Measurements from ENCODE around the gene REXO5.
"Not testable (repeated sequence)": the region's sequence is repeated elsewhere in the genome, so short reads cannot be mapped to it uniquely, and the experiment has no call there.

Gene REXO5

GRCh38 chr16:20853143-20853542 is 46.8 kb downstream of the REXO5 start:
- DNase-seq, result no peak

DNA sequence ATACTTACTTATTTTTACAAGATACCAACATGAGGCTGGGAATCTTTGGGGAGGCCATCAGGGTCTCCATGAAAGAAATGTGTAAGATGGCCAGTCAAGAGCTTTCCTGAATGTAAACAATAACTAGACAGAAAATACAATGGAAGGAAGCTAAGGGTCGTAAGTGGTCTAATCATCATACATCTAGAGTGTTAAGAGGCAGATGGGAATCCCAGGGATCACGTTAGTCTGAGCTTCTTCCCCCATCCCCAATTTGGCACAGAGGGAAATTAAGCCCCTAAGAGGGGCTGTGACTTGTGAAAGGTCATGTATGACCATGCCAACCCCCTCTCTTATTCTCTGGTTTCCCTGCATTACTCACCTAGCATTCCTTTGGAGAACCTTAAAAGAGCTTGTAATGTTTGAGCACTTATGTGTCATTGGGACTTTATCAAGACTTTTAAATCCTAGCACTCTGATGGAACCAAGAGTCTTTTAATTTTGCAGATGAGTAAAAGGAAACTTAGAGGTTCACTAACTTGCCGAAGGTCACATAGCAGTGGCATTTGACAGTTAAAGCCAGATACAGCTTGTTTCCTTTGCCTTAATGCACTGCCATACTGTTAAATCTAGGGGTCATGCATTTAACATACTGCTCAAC is 47.8 kb downstream of the REXO5 start:
- DNase-seq, result no peak

GRCh38 chr16:20854963-20855362 is 48.6 kb downstream of the REXO5 start:
- DNase-seq, result no peak

- DNase-seq, result no peak
Observed at GRCh38 chr16:20857281-20857680, 51.0 kb downstream of the REXO5 start.

- DNase-seq, result no peak
Observed at GRCh38 chr16:20859229-20859628, 52.9 kb downstream of the REXO5 start.

- no peak for DNase-seq
Observed at GRCh38 chr16:20859699-20860098, 53.4 kb downstream of the REXO5 start.

DNA sequence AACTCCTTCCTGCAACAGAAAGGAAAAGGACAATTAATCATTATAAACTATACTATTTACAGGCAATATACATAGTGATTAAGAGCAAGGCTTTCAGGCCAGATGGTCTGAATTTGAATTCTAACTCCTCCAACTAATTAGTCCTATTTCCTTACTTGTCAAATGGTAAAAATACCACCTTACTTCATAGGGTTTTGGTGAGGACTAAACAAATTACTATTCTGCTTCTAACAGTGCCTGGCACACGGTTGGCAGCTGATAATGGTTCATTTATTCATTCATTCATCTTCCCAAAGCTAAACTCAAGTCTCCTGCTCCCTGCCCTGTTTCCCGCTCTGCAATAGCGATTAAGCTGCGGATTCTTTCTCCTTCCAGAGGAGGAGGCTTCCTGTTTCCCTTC is 54.0 kb downstream of the REXO5 start:
- no peak for DNase-seq

DNA sequence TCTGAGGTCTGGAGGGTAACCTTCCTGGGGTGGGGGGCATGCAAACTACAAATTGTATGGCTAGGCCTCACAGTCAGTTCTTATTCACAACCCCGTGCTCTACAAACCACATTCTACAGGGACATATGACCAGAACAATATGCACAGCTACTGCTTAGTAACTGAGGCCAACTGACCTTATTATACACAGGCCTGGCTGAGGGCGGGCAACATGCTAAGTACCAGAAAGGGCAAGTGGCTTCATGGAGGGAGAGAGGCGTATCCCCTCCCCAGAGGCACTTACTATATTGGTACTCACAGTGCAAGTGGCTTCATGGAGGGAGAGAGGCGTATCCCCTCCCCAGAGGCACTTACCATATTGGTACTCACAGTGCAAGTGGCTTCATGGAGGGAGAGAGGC is 54.7 kb downstream of the REXO5 start:
- DNase-seq, result not testable (repeated sequence)

DNA sequence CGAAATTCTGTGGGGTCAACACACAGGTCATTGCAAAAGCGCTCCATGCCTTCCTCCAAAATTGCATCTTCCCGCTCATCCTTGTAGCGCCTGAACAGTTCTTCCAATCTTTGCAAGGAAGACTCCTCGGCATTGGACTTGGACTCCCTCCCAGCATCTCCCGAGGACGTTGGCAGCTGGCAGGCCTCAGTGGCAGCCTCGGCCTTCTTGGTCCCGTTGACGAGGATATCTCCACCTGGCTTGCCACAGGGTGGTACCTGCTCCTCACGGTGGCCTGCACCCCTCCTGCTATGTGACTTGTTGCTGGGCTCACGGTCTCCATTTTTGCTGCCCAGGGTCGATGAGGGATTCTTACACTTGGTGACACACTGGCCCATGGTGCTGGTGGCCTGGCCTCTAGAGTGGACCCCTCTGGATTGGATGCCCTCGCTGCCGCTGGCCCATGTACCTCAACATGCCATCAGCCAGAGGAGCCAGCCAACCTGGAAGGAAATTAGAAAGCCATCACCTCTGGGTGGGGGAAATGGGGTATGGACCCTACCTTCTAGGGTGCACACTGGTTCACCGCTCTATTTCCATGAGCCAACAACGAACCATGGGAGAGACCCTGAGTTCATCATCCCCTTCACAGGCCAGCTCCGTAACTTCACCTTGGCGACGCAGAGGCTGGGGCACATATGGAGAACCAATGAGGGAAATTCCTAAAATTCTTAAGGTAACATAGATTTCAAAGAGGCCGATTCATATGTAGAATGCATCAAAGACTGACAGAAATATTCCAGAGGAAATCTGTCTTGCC is 56.0 kb downstream of the REXO5 start:
- no peak for DNase-seq

DNA sequence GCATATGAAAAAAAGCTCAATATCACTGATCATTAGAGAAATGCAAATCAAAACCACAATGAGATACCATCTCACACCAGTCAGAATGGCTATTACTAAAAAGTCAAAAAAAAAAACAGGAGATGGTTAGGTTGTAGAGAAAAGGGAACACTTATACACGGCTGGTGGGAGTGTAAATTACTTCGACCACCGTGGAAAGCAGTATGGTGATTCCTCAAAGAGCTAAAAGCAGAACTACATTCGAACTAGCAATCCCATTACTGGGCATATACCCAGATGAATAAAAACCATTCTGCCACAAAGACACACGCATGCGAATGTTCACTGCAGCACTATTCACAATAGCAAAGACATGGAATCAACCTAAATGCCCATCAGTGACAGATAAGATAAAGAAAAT is 58.0 kb downstream of the REXO5 start:
- not testable (repeated sequence) for DNase-seq

DNA sequence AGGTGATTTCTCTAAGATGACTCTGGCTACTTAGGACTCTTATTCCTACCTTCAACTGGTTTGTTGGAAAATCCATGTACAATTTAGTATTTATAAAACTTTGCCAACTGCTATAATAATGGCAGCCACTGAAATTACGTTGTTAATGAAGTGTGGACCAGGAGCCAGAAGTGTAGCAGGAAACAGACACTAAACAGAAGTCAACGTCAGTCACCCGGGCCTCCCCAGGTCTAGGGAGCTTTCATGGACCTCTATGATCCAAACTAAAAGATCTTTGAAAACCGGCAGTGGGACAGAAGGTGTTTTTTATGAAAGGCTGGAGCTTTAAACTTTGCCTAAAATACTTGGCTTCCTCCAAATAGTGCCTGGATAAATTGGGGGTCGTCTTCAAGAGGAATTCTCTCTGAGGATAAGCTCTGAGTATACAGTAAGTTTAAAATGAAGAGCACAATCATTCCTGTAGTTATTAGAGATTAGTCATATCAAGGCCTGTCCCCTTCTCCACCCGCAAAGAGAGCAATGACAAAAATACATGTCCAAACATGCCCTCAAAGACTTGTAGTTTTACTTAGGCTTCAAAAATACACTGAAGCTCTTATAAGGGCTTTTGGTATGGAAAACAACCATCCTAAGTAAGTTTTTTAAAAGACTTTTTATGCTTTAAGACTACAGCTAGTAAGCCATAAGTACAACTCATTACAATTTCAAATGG is 59.2 kb downstream of the REXO5 start:
- no peak for DNase-seq

DNA sequence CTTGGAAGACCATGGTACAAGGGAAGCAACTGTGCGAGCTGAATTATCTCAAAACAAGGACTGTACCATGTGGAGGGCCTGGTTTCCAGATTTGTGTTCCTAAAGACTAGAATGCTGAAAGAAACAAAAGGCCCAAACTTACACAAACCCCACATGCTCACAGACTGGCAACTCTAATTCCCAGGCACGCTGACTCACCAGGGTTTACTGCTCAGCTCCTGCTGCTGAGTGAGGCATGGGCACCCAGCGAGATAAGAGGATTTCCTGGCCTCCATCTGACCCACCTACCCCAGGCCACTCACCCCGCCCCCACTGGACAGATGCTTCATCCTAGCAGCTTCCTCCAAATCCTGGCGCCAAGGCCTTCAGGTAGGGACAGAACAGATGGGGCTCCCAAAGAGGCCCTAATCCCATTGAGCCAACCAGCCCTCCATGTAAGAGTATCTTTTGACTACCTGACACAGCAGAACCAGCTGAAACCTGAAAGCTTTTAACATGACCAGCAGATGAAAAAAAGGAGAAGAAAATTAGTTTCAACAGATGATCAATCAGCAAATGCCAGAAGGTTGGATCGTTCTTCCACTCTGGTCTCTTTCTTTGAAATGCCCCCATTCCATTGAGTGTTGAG is 59.9 kb downstream of the REXO5 start:
- no peak for DNase-seq

- DNase-seq, result no peak
Observed at GRCh38 chr16:20866801-20867200, 60.5 kb downstream of the REXO5 start.

DNA sequence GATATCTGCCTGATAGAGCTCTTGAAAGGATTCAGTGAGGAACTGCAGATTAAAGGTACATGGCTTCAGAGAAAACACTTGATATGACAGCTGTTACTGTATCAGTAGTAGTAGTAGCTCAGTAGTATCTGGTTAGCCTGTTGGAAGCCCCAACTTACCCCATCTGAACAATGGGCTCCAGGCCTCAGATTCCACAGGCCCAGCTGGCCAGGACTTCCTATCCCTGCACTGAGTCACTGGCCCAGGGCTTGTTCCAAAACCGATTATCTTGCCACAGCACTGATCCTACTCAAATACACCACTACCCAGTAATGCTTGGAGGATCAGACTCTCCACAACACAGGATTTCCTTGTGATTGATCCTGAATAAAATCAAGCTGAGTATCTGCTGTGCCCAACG is 61.3 kb downstream of the REXO5 start:
- no peak for DNase-seq

GRCh38 chr16:20868890-20869289 is 62.6 kb downstream of the REXO5 start:
- no peak for DNase-seq

- DNase-seq, result no peak
Observed at GRCh38 chr16:20870122-20870820, 63.9 kb downstream of the REXO5 start.

DNA sequence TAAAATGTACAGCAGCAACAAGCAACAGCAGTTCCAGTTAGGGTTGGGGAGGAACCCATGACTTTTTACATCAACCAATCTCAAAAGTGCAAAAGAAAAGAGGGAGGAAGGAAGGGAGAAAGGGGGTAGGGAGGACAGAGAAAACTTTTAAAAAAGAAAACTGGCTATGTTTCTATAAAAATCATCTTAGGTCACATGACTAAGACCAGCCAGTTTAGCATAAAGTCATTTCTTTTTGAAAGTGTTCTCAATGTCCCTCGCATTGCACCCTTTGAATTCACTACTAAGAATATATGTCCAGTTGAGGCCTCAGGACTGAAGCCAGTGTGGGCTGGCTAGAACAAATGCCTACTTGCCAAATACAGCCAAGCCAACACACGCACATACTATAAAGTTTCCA is 64.9 kb downstream of the REXO5 start:
- no peak for DNase-seq

DNA sequence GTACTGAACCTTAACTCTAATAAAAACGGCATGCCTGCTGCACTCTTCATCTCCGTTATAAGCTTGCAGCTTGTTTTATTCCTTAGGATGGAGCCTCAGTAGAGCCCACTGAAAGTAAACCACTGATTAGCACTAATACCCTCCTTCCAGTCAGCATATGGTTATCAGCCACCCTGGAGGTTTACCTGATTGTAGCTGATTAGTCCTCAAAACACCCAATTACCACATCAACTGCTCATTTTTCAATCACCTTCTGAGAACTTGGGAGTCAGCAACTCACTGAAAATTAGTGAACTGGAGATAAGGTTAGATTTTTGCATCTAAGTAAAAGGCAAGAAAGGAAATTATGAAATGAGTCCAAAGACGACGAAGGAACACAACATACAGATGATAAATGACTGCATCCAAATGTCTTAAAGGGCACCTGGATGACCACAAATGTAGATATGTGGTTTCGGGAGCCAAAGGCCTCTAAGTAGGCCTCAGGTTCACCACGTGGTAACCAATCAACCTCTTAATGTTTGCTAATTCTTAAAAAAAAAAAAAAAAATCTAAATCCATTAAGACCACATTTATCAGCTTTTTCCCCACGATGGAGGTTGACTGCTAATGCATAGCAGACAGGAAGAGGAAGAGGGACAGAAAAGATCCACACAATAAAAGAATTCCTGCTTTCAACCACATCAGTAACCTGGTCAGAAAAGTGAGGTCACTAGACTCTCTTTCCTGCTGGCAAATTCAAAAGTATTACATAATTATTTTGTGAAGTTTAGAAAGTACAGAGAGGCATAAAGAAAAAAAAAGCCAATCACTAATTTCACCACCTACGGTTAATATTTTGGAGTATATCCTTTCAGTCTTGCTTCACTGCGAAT is 65.9 kb downstream of the REXO5 start:
- DNase-seq, result no peak

- DNase-seq, result no peak
Observed at GRCh38 chr16:20873331-20873730, 67.0 kb downstream of the REXO5 start.

- DNase-seq, result no peak
Observed at GRCh38 chr16:20874088-20874581, 67.8 kb downstream of the REXO5 start.

DNA sequence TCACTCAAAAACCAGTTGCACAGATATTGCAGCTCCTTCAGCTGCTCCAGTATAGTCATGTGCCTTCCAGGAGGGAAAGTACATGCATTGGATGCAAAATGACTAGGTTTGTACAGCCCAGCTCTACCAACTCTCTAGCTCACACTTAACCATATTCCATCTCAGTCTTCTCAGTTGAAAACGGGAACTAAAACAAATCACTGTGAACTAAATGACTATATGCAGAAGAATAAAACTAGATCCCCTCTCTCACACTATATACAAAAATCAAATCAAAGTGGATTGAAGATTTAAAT is 69.0 kb downstream of the REXO5 start:
- DNase-seq, result no peak

- DNase-seq, result no peak
Observed at GRCh38 chr16:20878682-20879147, 72.4 kb downstream of the REXO5 start.
